Ishikawa (cell line): Measurements from ENCODE around the gene PCLO.

Source experiments
- CEBPB ChIP-seq: IDR thresholded peaks from 2 replicates; pipeline ENCODE4 v1.6.1; 2012
- CREB1 ChIP-seq: IDR thresholded peaks from 2 replicates; pipeline ENCODE4 v1.6.1; 2012; ENCODE audit warnings: low read depth
- EGR1 ChIP-seq: IDR thresholded peaks from 2 replicates; pipeline ENCODE4 v1.6.1; 2012
- EP300 ChIP-seq: IDR thresholded peaks from 2 replicates; pipeline ENCODE4 v1.6.1; 2012; ENCODE audit warnings: borderline replicate concordance
- FOXM1 ChIP-seq: IDR thresholded peaks from 2 replicates; pipeline ENCODE4 v1.6.1; 2012; ENCODE audit warnings: low read depth, borderline replicate concordance
- NFIC ChIP-seq: IDR thresholded peaks from 2 replicates; pipeline ENCODE4 v1.6.1; 2012
- RAD21 ChIP-seq: IDR thresholded peaks from 2 replicates; pipeline ENCODE4 v1.6.1; 2012; ENCODE audit warnings: low read depth
- TAF1 ChIP-seq: IDR thresholded peaks from 2 replicates; pipeline ENCODE4 v1.6.1; 2012; ENCODE audit warnings: low read depth, mild to moderate bottlenecking
- TCF12 ChIP-seq: IDR thresholded peaks from 2 replicates; pipeline ENCODE4 v1.6.1; 2012; ENCODE audit warnings: low read depth
- TEAD4 ChIP-seq: IDR thresholded peaks from 2 replicates; pipeline ENCODE4 v1.6.1; 2012
- YY1 ChIP-seq: IDR thresholded peaks from 2 replicates; pipeline ENCODE4 v1.6.1; 2012; ENCODE audit warnings: low read depth
- ZBTB7A ChIP-seq: IDR thresholded peaks from 2 replicates; pipeline ENCODE4 v1.6.1; 2012; ENCODE audit warnings: low read depth
- TF ChIP-seq, protein P1 (sequence below): IDR thresholded peaks from 2 replicates; pipeline ENCODE4 v1.6.1; 2012
- TF ChIP-seq, protein P2 (sequence below): IDR thresholded peaks from 2 replicates; pipeline ENCODE4 v1.6.1; 2012; ENCODE audit warnings: low read depth, mild to moderate bottlenecking
- TF ChIP-seq, protein P3 (sequence below): IDR thresholded peaks from 2 replicates; pipeline ENCODE4 v1.6.1; 2012

The PCLO gene

DNA sequence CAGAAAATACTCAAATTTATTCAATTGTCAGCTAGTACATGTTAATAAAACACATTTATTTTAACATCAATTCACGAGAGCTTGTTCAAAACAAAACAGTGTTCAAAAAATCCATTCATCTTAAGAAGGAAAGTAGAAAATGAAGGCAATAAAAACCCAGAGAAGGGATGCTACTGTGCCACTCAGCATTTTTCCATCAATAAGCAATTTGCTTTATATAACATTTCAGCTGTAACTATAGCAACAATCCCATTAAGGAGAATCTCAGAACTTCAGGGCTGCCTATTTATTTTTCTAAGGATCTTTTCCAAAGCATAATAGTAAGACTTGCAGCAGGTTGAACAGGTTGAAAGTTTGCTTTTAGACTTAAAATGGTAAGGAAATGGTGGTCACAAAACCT, 190.5 kb downstream of the PCLO start:
- TF ChIP-seq, protein P1, sequence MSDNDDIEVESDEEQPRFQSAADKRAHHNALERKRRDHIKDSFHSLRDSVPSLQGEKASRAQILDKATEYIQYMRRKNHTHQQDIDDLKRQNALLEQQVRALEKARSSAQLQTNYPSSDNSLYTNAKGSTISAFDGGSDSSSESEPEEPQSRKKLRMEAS: no peak
- no peak for TF ChIP-seq CREB1
- TF ChIP-seq YY1: no peak
- no peak for TF ChIP-seq CEBPB
- TF ChIP-seq, protein P2, sequence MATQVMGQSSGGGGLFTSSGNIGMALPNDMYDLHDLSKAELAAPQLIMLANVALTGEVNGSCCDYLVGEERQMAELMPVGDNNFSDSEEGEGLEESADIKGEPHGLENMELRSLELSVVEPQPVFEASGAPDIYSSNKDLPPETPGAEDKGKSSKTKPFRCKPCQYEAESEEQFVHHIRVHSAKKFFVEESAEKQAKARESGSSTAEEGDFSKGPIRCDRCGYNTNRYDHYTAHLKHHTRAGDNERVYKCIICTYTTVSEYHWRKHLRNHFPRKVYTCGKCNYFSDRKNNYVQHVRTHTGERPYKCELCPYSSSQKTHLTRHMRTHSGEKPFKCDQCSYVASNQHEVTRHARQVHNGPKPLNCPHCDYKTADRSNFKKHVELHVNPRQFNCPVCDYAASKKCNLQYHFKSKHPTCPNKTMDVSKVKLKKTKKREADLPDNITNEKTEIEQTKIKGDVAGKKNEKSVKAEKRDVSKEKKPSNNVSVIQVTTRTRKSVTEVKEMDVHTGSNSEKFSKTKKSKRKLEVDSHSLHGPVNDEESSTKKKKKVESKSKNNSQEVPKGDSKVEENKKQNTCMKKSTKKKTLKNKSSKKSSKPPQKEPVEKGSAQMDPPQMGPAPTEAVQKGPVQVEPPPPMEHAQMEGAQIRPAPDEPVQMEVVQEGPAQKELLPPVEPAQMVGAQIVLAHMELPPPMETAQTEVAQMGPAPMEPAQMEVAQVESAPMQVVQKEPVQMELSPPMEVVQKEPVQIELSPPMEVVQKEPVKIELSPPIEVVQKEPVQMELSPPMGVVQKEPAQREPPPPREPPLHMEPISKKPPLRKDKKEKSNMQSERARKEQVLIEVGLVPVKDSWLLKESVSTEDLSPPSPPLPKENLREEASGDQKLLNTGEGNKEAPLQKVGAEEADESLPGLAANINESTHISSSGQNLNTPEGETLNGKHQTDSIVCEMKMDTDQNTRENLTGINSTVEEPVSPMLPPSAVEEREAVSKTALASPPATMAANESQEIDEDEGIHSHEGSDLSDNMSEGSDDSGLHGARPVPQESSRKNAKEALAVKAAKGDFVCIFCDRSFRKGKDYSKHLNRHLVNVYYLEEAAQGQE: no peak
- TF ChIP-seq TAF1: no peak
- no peak for TF ChIP-seq ZBTB7A
- no peak for TF ChIP-seq NFIC
- no peak for TF ChIP-seq FOXM1
- TF ChIP-seq EP300: no peak
- TF ChIP-seq, protein P3, sequence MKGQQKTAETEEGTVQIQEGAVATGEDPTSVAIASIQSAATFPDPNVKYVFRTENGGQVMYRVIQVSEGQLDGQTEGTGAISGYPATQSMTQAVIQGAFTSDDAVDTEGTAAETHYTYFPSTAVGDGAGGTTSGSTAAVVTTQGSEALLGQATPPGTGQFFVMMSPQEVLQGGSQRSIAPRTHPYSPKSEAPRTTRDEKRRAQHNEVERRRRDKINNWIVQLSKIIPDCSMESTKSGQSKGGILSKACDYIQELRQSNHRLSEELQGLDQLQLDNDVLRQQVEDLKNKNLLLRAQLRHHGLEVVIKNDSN: no peak
- TF ChIP-seq RAD21: no peak
- no peak for TF ChIP-seq TEAD4
- TF ChIP-seq EGR1: no peak
- TF ChIP-seq TCF12: no peak

DNA sequence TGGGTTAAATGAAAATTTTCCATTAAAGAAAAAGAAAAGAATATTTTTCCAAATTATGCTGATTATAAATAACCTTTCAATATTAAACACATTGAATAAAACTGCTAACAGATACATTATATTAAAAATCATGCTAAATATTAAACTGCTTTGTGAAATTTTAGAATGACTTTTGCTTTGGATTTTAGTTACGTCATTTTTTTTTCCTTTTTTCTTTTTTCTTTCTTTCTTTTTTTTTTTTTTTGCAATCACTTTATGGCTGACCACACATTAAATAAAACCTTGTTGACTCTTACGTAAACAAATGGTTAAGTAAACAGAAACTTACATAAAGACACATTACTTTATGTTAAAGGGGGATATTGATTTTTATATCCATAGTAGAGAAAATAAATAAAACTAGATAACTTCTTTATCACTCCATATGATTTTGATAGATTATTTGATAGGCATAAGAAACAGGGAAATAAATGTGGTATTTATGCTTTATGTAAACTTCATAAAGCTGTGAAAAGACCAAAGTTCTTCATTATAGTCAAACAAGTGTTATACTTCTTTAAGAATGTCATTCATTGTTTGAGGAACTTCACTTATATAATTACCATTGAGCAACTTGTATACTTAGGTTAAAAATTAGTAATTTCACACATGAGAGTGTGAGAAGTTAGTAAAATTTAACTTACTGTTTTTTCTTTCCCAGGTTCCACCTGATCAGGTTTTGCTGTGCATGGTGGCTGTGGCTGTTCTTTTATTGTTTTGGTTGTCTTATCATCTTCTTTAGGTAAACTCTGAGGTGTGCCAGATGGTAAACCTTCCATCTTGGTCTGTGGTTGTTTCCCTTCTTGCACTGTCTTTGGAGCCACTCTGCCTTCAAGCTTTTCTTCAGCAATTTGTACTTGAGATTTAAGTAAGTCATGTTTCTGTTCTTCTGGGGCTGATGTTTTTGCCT, 197.3 kb downstream of the PCLO start:
- TF ChIP-seq CEBPB: no peak
- TF ChIP-seq, protein P2: no peak
- TF ChIP-seq ZBTB7A: no peak
- no peak for TF ChIP-seq NFIC
- no peak for TF ChIP-seq TAF1
- no peak for TF ChIP-seq TEAD4
- no peak for TF ChIP-seq EGR1
- TF ChIP-seq CREB1: no peak
- TF ChIP-seq YY1: no peak
- TF ChIP-seq RAD21: no peak
- TF ChIP-seq EP300: no peak
- TF ChIP-seq TCF12: no peak
- TF ChIP-seq, protein P3: no peak
- TF ChIP-seq, protein P1: no peak
- no peak for TF ChIP-seq FOXM1

DNA sequence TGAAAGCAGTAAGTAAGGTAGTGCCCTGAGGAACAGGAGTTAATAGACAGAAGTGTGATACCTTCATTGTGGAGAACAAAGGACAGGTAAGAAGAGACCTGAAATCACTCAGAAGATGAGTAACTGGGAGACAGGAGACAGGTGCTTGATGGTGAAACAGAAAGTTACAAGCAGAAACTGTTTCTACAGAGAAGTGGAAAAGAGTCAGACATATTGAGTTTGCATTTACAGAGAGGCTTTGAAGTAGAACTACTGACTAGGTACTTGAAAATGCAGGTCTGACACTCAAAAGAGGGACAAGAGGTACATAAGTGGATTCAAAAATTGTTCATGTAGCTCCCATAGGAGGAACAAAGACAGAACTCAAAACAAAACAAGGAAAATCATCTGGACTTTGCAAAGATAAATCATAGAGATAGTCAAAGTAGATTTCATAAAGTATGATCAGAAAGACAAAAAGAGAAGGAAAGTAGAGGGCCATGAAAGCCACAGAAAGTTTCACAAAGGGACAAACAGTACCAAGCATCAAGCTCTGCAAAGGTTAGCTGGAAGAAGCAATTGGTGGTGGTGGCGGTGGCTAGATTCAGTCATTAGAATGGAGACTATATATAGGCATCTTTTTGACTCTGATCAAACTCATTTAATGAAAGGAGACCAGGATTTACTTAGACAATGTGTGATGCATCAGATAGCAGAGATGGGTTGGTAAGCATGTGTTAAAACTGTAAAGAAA, 198.4 kb downstream of the PCLO start:
- no peak for TF ChIP-seq TCF12
- no peak for TF ChIP-seq NFIC
- TF ChIP-seq, protein P1: no peak
- no peak for TF ChIP-seq TEAD4
- no peak for TF ChIP-seq EGR1
- no peak for TF ChIP-seq EP300
- TF ChIP-seq CREB1: no peak
- no peak for TF ChIP-seq RAD21

DNA sequence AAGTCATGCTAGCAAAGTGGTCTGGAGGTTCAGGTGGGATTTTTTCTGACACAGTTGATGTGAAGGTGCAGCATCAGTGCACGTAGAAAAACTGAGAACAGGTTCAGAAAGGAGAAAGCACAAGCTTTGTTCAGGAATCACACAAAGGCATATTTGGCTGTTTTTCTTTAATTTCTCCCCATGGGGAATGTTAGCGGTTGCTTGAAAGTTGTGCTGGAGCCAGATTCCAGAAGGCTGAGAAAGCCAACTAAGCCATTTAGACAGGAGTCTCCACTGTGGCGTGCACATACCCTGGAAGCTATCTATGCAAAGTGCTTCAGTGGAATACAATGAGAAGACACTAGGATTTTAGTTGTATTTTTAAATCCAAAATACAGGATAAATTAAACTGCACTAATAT, 201.4 kb downstream of the PCLO start:
- no peak for TF ChIP-seq TEAD4
- no peak for TF ChIP-seq EP300
- TF ChIP-seq, protein P2: no peak
- no peak for TF ChIP-seq YY1
- TF ChIP-seq, protein P1: no peak
- TF ChIP-seq, protein P3: no peak
- TF ChIP-seq TAF1: no peak
- TF ChIP-seq TCF12: no peak
- no peak for TF ChIP-seq EGR1
- TF ChIP-seq CEBPB: no peak
- no peak for TF ChIP-seq NFIC
- TF ChIP-seq RAD21: no peak
- TF ChIP-seq CREB1: no peak
- no peak for TF ChIP-seq ZBTB7A
- no peak for TF ChIP-seq FOXM1
